ENCODE results near the gene PPP1CB.

- no peak for TF ChIP-seq CTCF (IDR thresholded peaks at IDR 0.05)
- TF ChIP-seq POLR2AphosphoS5 (IDR thresholded peaks at IDR 0.05; ENCODE audit: insufficient read depth in 1 of 2, low read depth in 1 of 2), result no peak
- no peak for TF ChIP-seq POLR2A (IDR thresholded peaks at IDR 0.05)
Observed at GRCh38 chr2:28737655-28738054, 14.0 kb upstream of the PPP1CB start.
